Natural killer cell (primary cell): ENCODE measurements around the gene SART1. TPM values are rescaled to one million over a fixed set of nuclear protein-coding genes. Genes with fewer than 3 reads are reported as not detected.

Source experiments
- ATAC-seq, 3 donors: fragments of 150-1000 bp in 2 of 3; fragments of 200-7000 bp in 1 of 3; cut with Tn5 transposase; 1 replicate in 1 of 3; 2 replicates in 2 of 3; pipeline ENCODE4 v1.10.0; 2021; ENCODE audit warnings: mild to moderate bottlenecking in 2 of 3, moderate library complexity in 2 of 3
- DNase-seq, 2 donors: peaks; one replicate each; pipeline versions ENCODE4 v3.0.0 to v3.0.0-alpha.2; 2013 to 2021; ENCODE audit warnings: mixed read lengths in 1 of 2
- H3K27ac ChIP-seq: one replicate; pipeline ENCODE4 v1.5.1; 2013; ENCODE audit warnings: mild to moderate bottlenecking, low read length
- H3K27me3 ChIP-seq: one replicate; pipeline ENCODE4 v1.6.1; 2013; ENCODE audit warnings: low read length; ENCODE audit not compliant: control insufficient read depth, insufficient read depth
- H3K36me3 ChIP-seq: one replicate; pipeline ENCODE4 v1.6.1; 2013; ENCODE audit warnings: low read length; ENCODE audit not compliant: control insufficient read depth, insufficient read depth
- H3K4me1 ChIP-seq: one replicate; pipeline ENCODE4 v1.6.1; 2013; ENCODE audit warnings: low read length; ENCODE audit not compliant: control insufficient read depth, insufficient read depth
- H3K4me3 ChIP-seq: one replicate; pipeline ENCODE4 v1.5.1; 2013; ENCODE audit warnings: low read length
- H3K9me3 ChIP-seq: one replicate; pipeline ENCODE4 v1.6.1; 2013; ENCODE audit warnings: low read length; ENCODE audit not compliant: control insufficient read depth, insufficient read depth
- H3K27ac Mint-ChIP-seq, 2 donors: one replicate each; pipeline ENCODE4 v1.8.0; 2022; ENCODE audit warnings: mild to moderate bottlenecking in 2 of 2, mixed read lengths in 2 of 2, moderate library complexity in 1 of 2
- H3K27me3 Mint-ChIP-seq, 2 donors: one replicate each; pipeline ENCODE4 v1.8.0; 2022; ENCODE audit warnings: low read depth in 2 of 2, mixed read lengths in 2 of 2
- H3K36me3 Mint-ChIP-seq: one replicate; pipeline ENCODE4 v1.8.0; 2022; ENCODE audit warnings: mixed read lengths
- H3K4me1 Mint-ChIP-seq, 2 donors: one replicate each; pipeline ENCODE4 v1.8.0; 2022; ENCODE audit warnings: mixed read lengths in 2 of 2
- H3K4me3 Mint-ChIP-seq: one replicate; pipeline ENCODE4 v1.8.0; 2022; ENCODE audit warnings: mild to moderate bottlenecking, moderate library complexity, mixed read lengths
- H3K9me3 Mint-ChIP-seq, 2 donors: one replicate each; pipeline ENCODE4 v1.8.0; 2022; ENCODE audit warnings: mixed read lengths in 2 of 2
- CTCF ChIP-seq: fragments of 200-600 bp; IDR thresholded peaks from one replicate; pipeline ENCODE4 v1.8.0; 2022; ENCODE audit warnings: antibody characterized with exemption
- WGBS: methylation state at CpG from one replicate; pipeline ENCODE4 v1.1.7; 2013; ENCODE audit warnings: missing lambda C conversion rate; ENCODE audit not compliant: insufficient coverage; 5-methylcytosine and 5-hydroxymethylcytosine counted together
- intact Hi-C: fragments of 100-400 bp; cut with micrococcal nuclease; formaldehyde crosslinking; loops from one replicate; pipeline ENCODE4 v1.14.2; 2022
- total RNA-seq, 4 donors: library from RNA; stranded (reverse); fragments of 120-200 nt in 1 of 4; gene quantifications; one replicate each; pipeline versions ENCODE4 v1.2.3 to v1.2.4, GENCODE V29; 2013 to 2022

Gene SART1
- total RNA-seq, 3 donors from 2014 or later (not counting 1 experiment from before 2014, with no cell fraction given): 103 to 123 (median 115) TPM

- intact Hi-C loops: loop anchor here (10.0 kb wide), 1 partner anchor 436 kb away; no protein-coding TSS in a partner anchor
- H3K9me3 ChIP-seq: no peaks in the 10 kb centered on the region
Measured at GRCh38 chr11:65981101-65981740, 19.7 kb downstream of the SART1 start.

GRCh38 chr11:65981972-65982823 lies 20.7 kb downstream of the SART1 start:
- ATAC-seq: peak in 1 of 3 donors; percentile 16
- Mint-ChIP-seq H3K27ac (no peak overlapping the region), H3K27me3 (no peaks in the 10 kb centered on the region), H3K4me3 (no peak overlapping the region), H3K4me1 (peaks cover 2 to 3% of the 10 kb centered on the region in 2 donors), H3K9me3 (no peaks in the 10 kb centered on the region), H3K36me3 (no peaks in the 10 kb centered on the region)
- no peaks in the 10 kb centered on the region for H3K9me3 ChIP-seq
- 86% methylated on average over 16 of the region's 16 CpGs for WGBS
- DNase-seq: no peak
- peaks cover 20% of the 10 kb centered on the region for H3K36me3 ChIP-seq
- no peak overlapping the region for H3K27ac ChIP-seq
- H3K4me3 ChIP-seq: no peak overlapping the region
- no peaks in the 10 kb centered on the region for H3K27me3 ChIP-seq
- H3K4me1 ChIP-seq: no peaks in the 10 kb centered on the region
- TF ChIP-seq CTCF: no peak
- intact Hi-C loops: loop anchor here (10.0 kb wide), 1 partner anchor 437 kb away; no protein-coding TSS in a partner anchor

More at GRCh38 chr11:65981101-65981740, 19.7 kb downstream of the SART1 start:
- Mint-ChIP-seq H3K4me1 (peaks cover 10 to 12% of the 10 kb centered on the region in 2 donors), H3K36me3 (no peaks in the 10 kb centered on the region), H3K4me3 (no peak overlapping the region), H3K9me3 (no peaks in the 10 kb centered on the region), H3K27me3 (no peaks in the 10 kb centered on the region), H3K27ac (no peak overlapping the region)
- ATAC-seq (peak in 1 of 3 donors; percentile 5), DNase-seq (no peak)
- no peak overlapping the region for H3K27ac ChIP-seq
- H3K4me1 ChIP-seq: peaks cover 10% of the 10 kb centered on the region
- WGBS: 90% methylated on average over 12 of the region's 12 CpGs
- peaks cover 29% of the 10 kb centered on the region for H3K36me3 ChIP-seq
- no peak for TF ChIP-seq CTCF
- no peak overlapping the region for H3K4me3 ChIP-seq
- H3K27me3 ChIP-seq: no peaks in the 10 kb centered on the region

GRCh38 chr11:65982824-65983588 lies 21.5 kb downstream of the SART1 start:
- Mint-ChIP-seq H3K4me3 (no peak overlapping the region), H3K4me1 (no peaks in the 10 kb centered on the region), H3K9me3 (no peaks in the 10 kb centered on the region), H3K27ac (no peak overlapping the region), H3K27me3 (no peaks in the 10 kb centered on the region), H3K36me3 (no peaks in the 10 kb centered on the region)
- intact Hi-C loops: loop anchor here (10.0 kb wide), 1 partner anchor 438 kb away; no protein-coding TSS in a partner anchor
- TF ChIP-seq CTCF: no peak
- WGBS: 89% methylated on average over 22 of the region's 22 CpGs
- no peak for ATAC-seq
- no peak for DNase-seq
- no peak overlapping the region for H3K4me3 ChIP-seq
- H3K27ac ChIP-seq: no peak overlapping the region
- peaks cover 13% of the 10 kb centered on the region for H3K36me3 ChIP-seq
- H3K4me1 ChIP-seq: no peaks in the 10 kb centered on the region
- no peaks in the 10 kb centered on the region for H3K9me3 ChIP-seq
- H3K27me3 ChIP-seq: no peaks in the 10 kb centered on the region
